DOHH2 (cell line): Measurements from ENCODE around the gene TUBA4B.

Source experiments
- EZH2phosphoT487 ChIP-seq: fragments of 200-600 bp; sonication (generic); IDR thresholded peaks from 2 replicates; pipeline ENCODE4 v1.6.1; 2017; ENCODE audit warnings: borderline replicate concordance, mild to moderate bottlenecking, antibody characterized with exemption, low read length, moderate library complexity, mixed read lengths
- TF ChIP-seq, protein P1 (sequence below): fragments of 200-600 bp; sonication (generic); IDR thresholded peaks from one replicate; pipeline ENCODE4 v1.5.1; 2014; ENCODE audit warnings: antibody characterized with exemption, mild to moderate bottlenecking, low read depth, low read length; ENCODE audit not compliant: poor library complexity, severe bottlenecking

DNA sequence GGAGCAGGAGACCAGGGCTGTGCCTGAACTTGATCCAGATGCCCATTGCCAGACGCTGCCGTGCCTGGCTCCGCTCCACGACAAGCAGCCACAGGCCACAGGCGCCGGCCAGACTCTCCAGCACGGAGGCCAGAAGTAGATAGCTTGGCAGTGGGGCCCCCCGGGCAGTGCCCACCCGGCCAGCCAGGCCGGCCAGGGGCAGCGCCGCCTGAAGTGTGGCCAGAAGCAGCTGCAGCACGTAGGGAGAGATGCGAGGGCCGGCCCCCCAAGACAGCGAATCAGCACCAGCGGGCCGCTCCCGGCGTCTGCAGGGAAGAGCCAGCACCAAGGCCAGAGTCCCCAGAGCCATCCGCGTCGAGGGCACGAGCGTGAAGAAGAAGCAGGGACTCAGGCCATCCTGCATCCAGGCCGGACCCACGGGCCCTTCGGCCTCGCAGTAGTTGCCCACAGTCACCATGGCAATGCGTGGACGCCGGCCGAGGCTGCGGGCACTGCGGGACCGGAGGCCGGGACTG, 34.8 kb upstream of the TUBA4B start:
- TF ChIP-seq, protein P1, sequence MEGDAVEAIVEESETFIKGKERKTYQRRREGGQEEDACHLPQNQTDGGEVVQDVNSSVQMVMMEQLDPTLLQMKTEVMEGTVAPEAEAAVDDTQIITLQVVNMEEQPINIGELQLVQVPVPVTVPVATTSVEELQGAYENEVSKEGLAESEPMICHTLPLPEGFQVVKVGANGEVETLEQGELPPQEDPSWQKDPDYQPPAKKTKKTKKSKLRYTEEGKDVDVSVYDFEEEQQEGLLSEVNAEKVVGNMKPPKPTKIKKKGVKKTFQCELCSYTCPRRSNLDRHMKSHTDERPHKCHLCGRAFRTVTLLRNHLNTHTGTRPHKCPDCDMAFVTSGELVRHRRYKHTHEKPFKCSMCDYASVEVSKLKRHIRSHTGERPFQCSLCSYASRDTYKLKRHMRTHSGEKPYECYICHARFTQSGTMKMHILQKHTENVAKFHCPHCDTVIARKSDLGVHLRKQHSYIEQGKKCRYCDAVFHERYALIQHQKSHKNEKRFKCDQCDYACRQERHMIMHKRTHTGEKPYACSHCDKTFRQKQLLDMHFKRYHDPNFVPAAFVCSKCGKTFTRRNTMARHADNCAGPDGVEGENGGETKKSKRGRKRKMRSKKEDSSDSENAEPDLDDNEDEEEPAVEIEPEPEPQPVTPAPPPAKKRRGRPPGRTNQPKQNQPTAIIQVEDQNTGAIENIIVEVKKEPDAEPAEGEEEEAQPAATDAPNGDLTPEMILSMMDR = no peak
- TF ChIP-seq EZH2phosphoT487 = no peak
